Naive thymus-derived CD4-positive, alpha-beta T cell (primary cell): ENCODE data around the gene ZNF285. TPM values are rescaled to one million over a fixed set of nuclear protein-coding genes. Genes with fewer than 3 reads are reported as not detected.
"Not testable (repeated sequence)": the region's sequence is repeated elsewhere in the genome, so short reads cannot be mapped to it uniquely, and the experiment has no call there.

Experiments
- ATAC-seq: fragments of 150-1000 bp; cut with Tn5 transposase; 2 replicates; pipeline ENCODE4 v1.10.0; 2021; ENCODE audit warnings: mild to moderate bottlenecking, moderate library complexity
- CTCF ChIA-PET: fragments of 350-600 bp; sonication (Branson Sonifier 250); formaldehyde crosslinking; loops from one replicate; lab custom pipeline; 2021; ENCODE audit warnings: antibody characterized with exemption; lab: Charles Lee
- POLR2A ChIA-PET: fragments of 350-600 bp; sonication (Branson Sonifier 250); formaldehyde crosslinking; loops from one replicate; lab custom pipeline; 2021; ENCODE audit warnings: antibody characterized with exemption, inconsistent platforms; lab: Charles Lee
- DNase-seq, 9 donors: peaks; one replicate each; pipeline versions ENCODE4 v3.0.0 to v3.0.0-alpha.2; 2020 to 2022; ENCODE audit warnings: mixed read lengths in 1 of 9
- H3K27ac ChIP-seq: one replicate; pipeline ENCODE4 v1.7.0; 2013; ENCODE audit warnings: mild to moderate bottlenecking, low read depth, low read length, moderate library complexity
- H3K27me3 ChIP-seq, 2 donors: one replicate each; pipeline ENCODE4 v1.7.0; 2013; ENCODE audit warnings: low read length in 2 of 2, mild to moderate bottlenecking in 2 of 2, moderate library complexity in 2 of 2; ENCODE audit not compliant: control insufficient read depth in 2 of 2, insufficient read depth in 2 of 2
- H3K36me3 ChIP-seq, 3 experiments: 1 replicate in 2 of 3; 2 replicates in 1 of 3; pipeline ENCODE4 v1.7.0; 2013; ENCODE audit warnings: low read length in 3 of 3, mild to moderate bottlenecking in 3 of 3, moderate library complexity in 1 of 3; ENCODE audit not compliant: insufficient read depth in 3 of 3, control insufficient read depth in 2 of 3
- H3K4me1 ChIP-seq, 2 donors: one replicate each; pipeline ENCODE4 v1.7.0; 2013; ENCODE audit warnings: low read length in 2 of 2, mild to moderate bottlenecking in 2 of 2, moderate library complexity in 1 of 2; ENCODE audit not compliant: control insufficient read depth in 2 of 2, insufficient read depth in 2 of 2
- H3K4me3 ChIP-seq: 2 replicates; pipeline ENCODE4 v1.7.0; 2013; ENCODE audit warnings: mild to moderate bottlenecking, low read length
- H3K9me3 ChIP-seq, 3 experiments: 1 replicate in 2 of 3; 2 replicates in 1 of 3; pipeline ENCODE4 v1.7.0; 2013; ENCODE audit warnings: low read length in 3 of 3; ENCODE audit not compliant: control insufficient read depth in 2 of 3
- H3K27ac Mint-ChIP-seq, 9 donors: one replicate each; pipeline ENCODE4 v1.8.0; 2020 to 2022; ENCODE audit warnings: mixed read lengths in 9 of 9, mild to moderate bottlenecking in 8 of 9, moderate library complexity in 5 of 9, inconsistent platforms in 2 of 9
- H3K27me3 Mint-ChIP-seq, 5 donors: one replicate each; pipeline ENCODE4 v1.8.0; 2021 to 2022; ENCODE audit warnings: mixed read lengths in 5 of 5, mild to moderate bottlenecking in 1 of 5
- H3K36me3 Mint-ChIP-seq, 5 donors: one replicate each; pipeline ENCODE4 v1.8.0; 2020 to 2022; ENCODE audit warnings: mixed read lengths in 5 of 5, mild to moderate bottlenecking in 3 of 5, inconsistent platforms in 1 of 5
- H3K4me1 Mint-ChIP-seq, 7 donors: one replicate each; pipeline ENCODE4 v1.8.0; 2020 to 2022; ENCODE audit warnings: mixed read lengths in 7 of 7, mild to moderate bottlenecking in 3 of 7, inconsistent platforms in 1 of 7
- H3K4me3 Mint-ChIP-seq, 10 donors: one replicate each; pipeline ENCODE4 v1.8.0; 2020 to 2022; ENCODE audit warnings: mild to moderate bottlenecking in 10 of 10, mixed read lengths in 10 of 10, moderate library complexity in 6 of 10, inconsistent platforms in 2 of 10
- H3K9me3 Mint-ChIP-seq, 11 donors: one replicate each; pipeline ENCODE4 v1.8.0; 2020 to 2022; ENCODE audit warnings: mixed read lengths in 11 of 11, mild to moderate bottlenecking in 4 of 11, inconsistent platforms in 1 of 11, moderate library complexity in 1 of 11
- intact Hi-C, 2 donors: fragments of 100-400 bp; cut with micrococcal nuclease; formaldehyde crosslinking; loops; one replicate each; pipeline ENCODE4 v1.15.1; 2023
- polyA plus RNA-seq, 2 donors: library from polyadenylated mRNA; unstranded; fragments of 300-500 nt; fragmentation: Illumina TruSeq; gene quantifications; one replicate each; pipeline ENCODE4 v1.2.3, GENCODE V29; 2021
- total RNA-seq, 6 experiments: library from RNA in 5 of 6; stranded (reverse) in 5 of 6; gene quantifications; 1 replicate in 5 of 6; 2 replicates in 1 of 6; pipeline ENCODE4 v1.2.3 and lab custom pipeline; 2021 to 2026

Gene ZNF285
- total and polyA plus RNA-seq, 7 experiments from 2014 or later: 0.10 to 5.3 (median 1.8) TPM

- Mint-ChIP-seq H3K4me3 (no peak overlapping the region), H3K36me3 (peaks cover 0 to 11% (median 0%) of the 10 kb centered on the region in 5 donors), H3K4me1 (no peaks in the 10 kb centered on the region), H3K27ac (no peak overlapping the region), H3K27me3 (peaks cover 0 to 10% (median 4%) of the 10 kb centered on the region in 5 donors), H3K9me3 (peaks cover 11 to 92% (median 44%) of the 10 kb centered on the region in 11 donors)
- intact Hi-C loops: no loop called here
- H3K9me3 ChIP-seq: peaks cover 0 to 22% (median 0%) of the 10 kb centered on the region in 3 experiments
- no peak for ATAC-seq
- CTCF ChIA-PET: no interaction called here
- no peak for DNase-seq
- H3K4me3 ChIP-seq: no peak overlapping the region
- no peaks in the 10 kb centered on the region for H3K27me3 ChIP-seq
- no peaks in the 10 kb centered on the region for H3K36me3 ChIP-seq
- POLR2A ChIA-PET: no interaction called here
- no peak overlapping the region for H3K27ac ChIP-seq
- no peaks in the 10 kb centered on the region for H3K4me1 ChIP-seq
These were observed 55.4 kb downstream of the ZNF285 start for GRCh38 chr19:44345959-44346358.

DNA sequence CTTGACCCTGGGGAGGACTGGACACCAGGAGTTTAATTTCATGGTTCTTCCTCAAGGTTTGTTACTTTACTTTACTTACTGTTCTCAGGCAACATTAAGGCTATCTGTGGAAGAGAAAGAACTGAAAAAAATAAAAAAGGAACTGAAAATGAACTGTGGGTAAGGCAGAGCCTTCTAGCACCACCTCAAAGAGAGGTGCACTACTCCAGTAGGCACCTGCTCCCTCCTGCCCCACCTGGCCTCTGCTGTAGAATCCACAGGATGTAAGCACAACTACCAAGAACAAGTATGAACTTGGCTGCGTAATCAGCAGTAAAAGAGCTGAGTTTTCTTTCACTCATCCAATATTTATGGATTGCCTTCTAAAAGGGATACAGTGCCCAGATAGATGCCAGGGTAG lies 57.2 kb downstream of the ZNF285 start:
- CTCF ChIA-PET: no interaction called here
- no peaks in the 10 kb centered on the region for H3K27me3 ChIP-seq
- POLR2A ChIA-PET: no interaction called here
- Mint-ChIP-seq H3K4me3 (no peak overlapping the region), H3K4me1 (no peaks in the 10 kb centered on the region), H3K9me3 (peaks cover 11 to 93% (median 36%) of the 10 kb centered on the region in 11 donors), H3K27me3 (peaks cover 0 to 6% (median 4%) of the 10 kb centered on the region in 5 donors), H3K36me3 (peaks cover 0 to 11% (median 4%) of the 10 kb centered on the region in 5 donors), H3K27ac (peak overlapping the region in 1 of 9 donors; percentile 18)
- H3K9me3 ChIP-seq: peaks cover 0 to 20% (median 4%) of the 10 kb centered on the region in 3 experiments
- H3K4me1 ChIP-seq: no peaks in the 10 kb centered on the region
- DNase-seq (no peak), ATAC-seq (no peak)
- H3K27ac ChIP-seq: no peak overlapping the region
- intact Hi-C loops: no loop called here
- no peak overlapping the region for H3K4me3 ChIP-seq
- H3K36me3 ChIP-seq: no peaks in the 10 kb centered on the region

GRCh38 chr19:44341794-44342193 lies 59.6 kb downstream of the ZNF285 start:
- DNase-seq (no peak), ATAC-seq (no peak)
- H3K4me1 Mint-ChIP-seq: no peaks in the 10 kb centered on the region
- H3K9me3 ChIP-seq: peaks cover 0 to 12% (median 4%) of the 10 kb centered on the region in 3 experiments
- CTCF ChIA-PET: no interaction called here
- no peak overlapping the region for H3K4me3 Mint-ChIP-seq
- POLR2A ChIA-PET: no interaction called here
- no peaks in the 10 kb centered on the region for H3K27me3 ChIP-seq
- peaks cover 0 to 9% (median 0%) of the 10 kb centered on the region in 5 donors for H3K27me3 Mint-ChIP-seq
- intact Hi-C loops: no loop called here
- no peak overlapping the region for H3K27ac ChIP-seq
- peaks cover 16 to 92% (median 33%) of the 10 kb centered on the region in 11 donors for H3K9me3 Mint-ChIP-seq
- no peak overlapping the region for H3K27ac Mint-ChIP-seq
- peaks cover 0 to 24% (median 7%) of the 10 kb centered on the region in 5 donors for H3K36me3 Mint-ChIP-seq
- H3K4me1 ChIP-seq: no peaks in the 10 kb centered on the region
- H3K36me3 ChIP-seq: no peaks in the 10 kb centered on the region
- H3K4me3 ChIP-seq: no peak overlapping the region

DNA sequence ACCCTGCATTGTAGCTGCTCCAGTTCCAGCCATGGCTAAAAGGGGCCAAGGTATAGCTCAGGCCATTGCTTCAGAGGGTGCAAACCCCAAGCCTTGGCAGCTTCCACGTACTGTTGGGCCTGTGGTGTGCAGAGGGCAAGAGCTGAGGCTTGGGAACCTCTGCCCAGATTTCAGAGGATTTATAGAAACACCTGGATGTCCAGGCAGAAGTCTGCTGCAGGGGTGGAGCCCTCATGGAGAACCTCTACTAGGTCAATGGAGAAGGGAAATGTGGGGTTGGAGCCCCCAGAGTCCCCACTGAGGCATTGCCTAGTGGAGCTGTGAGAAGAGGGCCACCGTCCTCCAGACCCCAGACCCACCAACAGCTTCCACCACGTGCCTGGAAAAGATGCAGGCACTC lies 66.8 kb downstream of the ZNF285 start:
- H3K4me1 Mint-ChIP-seq, H3K27me3 Mint-ChIP-seq, POLR2A ChIA-PET, H3K27ac Mint-ChIP-seq, H3K27ac ChIP-seq, H3K4me1 ChIP-seq, H3K27me3 ChIP-seq, H3K36me3 ChIP-seq, H3K4me3 Mint-ChIP-seq, CTCF ChIA-PET, DNase-seq, H3K4me3 ChIP-seq, ATAC-seq, intact Hi-C loops: not testable (repeated sequence)
- H3K9me3 ChIP-seq: peaks cover 0 to 41% (median 4%) of the 10 kb centered on the region in 3 experiments
- peaks cover 17 to 92% (median 55%) of the 10 kb centered on the region in 11 donors for H3K9me3 Mint-ChIP-seq
- H3K36me3 Mint-ChIP-seq: peaks cover 0 to 59% (median 16%) of the 10 kb centered on the region in 5 donors

Other genes starting within 250 kb of the ZNF285 start
- gene ZNF226, start 236.5 kb downstream of the ZNF285 start, total RNA-seq: 10 to 100 TPM; 14.0 to 59.9 (median 20.3) TPM
- gene ZNF226, start 236.5 kb downstream of the ZNF285 start, polyA plus RNA-seq: 10 to 100 TPM; 26.0 to 28.1 TPM
- gene ZNF227, start 189.1 kb downstream of the ZNF285 start, total RNA-seq: 10 to 100 TPM; 18.3 to 51.5 (median 30.0) TPM
- 10 to 100 TPM; 17.9 to 20.4 TPM for gene ZNF227, start 189.1 kb downstream of the ZNF285 start, polyA plus RNA-seq
- under 1 TPM in 1 of 5 experiments, not detected in 4; 0.14 TPM for gene ZNF233, start 141.7 kb downstream of the ZNF285 start, total RNA-seq
- under 1 TPM; 0.47 to 0.95 TPM for gene ZNF233, start 141.7 kb downstream of the ZNF285 start, polyA plus RNA-seq
- gene ZNF235, start 96.6 kb downstream of the ZNF285 start, total RNA-seq: 10 to 100 TPM in 2 of 5 experiments, 1 to 10 TPM in 3; 5.5 to 14.3 (median 6.7) TPM
- 1 to 10 TPM; 1.9 to 4.3 TPM for gene ZNF235, start 96.6 kb downstream of the ZNF285 start, polyA plus RNA-seq
- gene ZNF112, start 44.9 kb downstream of the ZNF285 start, total RNA-seq: under 1 TPM in 3 of 5 experiments, not detected in 2; 0.16 to 0.40 (median 0.17) TPM
- not detected for gene ZNF112, start 44.9 kb downstream of the ZNF285 start, polyA plus RNA-seq
- 1 to 10 TPM in 2 of 5 experiments, under 1 TPM in 3; 0.15 to 2.3 (median 0.73) TPM for gene ZNF229, start 46.9 kb upstream of the ZNF285 start, total RNA-seq
- gene ZNF229, start 46.9 kb upstream of the ZNF285 start, polyA plus RNA-seq: 1 to 10 TPM; 2.4 to 2.5 TPM
- 10 to 100 TPM in 3 of 5 experiments, 1 to 10 TPM in 2; 7.5 to 17.7 (median 10.6) TPM for gene ZNF180, start 98.9 kb upstream of the ZNF285 start, total RNA-seq
- gene ZNF180, start 98.9 kb upstream of the ZNF285 start, polyA plus RNA-seq: 10 to 100 TPM in 1 of 2 donors, 1 to 10 TPM in 1; 6.3 to 18.6 TPM
- not detected for gene CEACAM20, start 128.1 kb upstream of the ZNF285 start, total RNA-seq
- not detected for gene CEACAM20, start 128.1 kb upstream of the ZNF285 start, polyA plus RNA-seq
- not detected for gene IGSF23, start 212.0 kb upstream of the ZNF285 start, total RNA-seq
- not detected for gene IGSF23, start 212.0 kb upstream of the ZNF285 start, polyA plus RNA-seq
- 1 to 10 TPM; 3.3 to 8.4 (median 4.3) TPM for gene PVR, start 242.3 kb upstream of the ZNF285 start, total RNA-seq
- 1 to 10 TPM in 1 of 2 donors, under 1 TPM in 1; 0.87 to 1.2 TPM for gene PVR, start 242.3 kb upstream of the ZNF285 start, polyA plus RNA-seq